PFSK-1 (cell line): ENCODE measurements around the gene PGGHG.

Source experiments
- FOXP2 ChIP-seq: optimal IDR thresholded peaks from 2 replicates; pipeline ENCODE3; 2011; ENCODE audit warnings: borderline replicate concordance, control low read depth, inconsistent platforms; ENCODE audit not compliant: insufficient read depth; ENCODE audit errors: extremely low read length, extremely low read depth
- POLR2AphosphoS5 ChIP-seq: IDR thresholded peaks from 2 replicates; pipeline ENCODE4 v1.6.1; 2012; ENCODE audit warnings: low read depth, mild to moderate bottlenecking, control low read depth, low read length, moderate library complexity
- REST ChIP-seq, 2 experiments: IDR thresholded peaks; 2 replicates each; pipeline versions ENCODE4 v1.6.1 to v1.8.0; 2011 to 2012; ENCODE audit warnings: low read depth in 2 of 2, low read length in 2 of 2, control low read depth in 1 of 2, inconsistent platforms in 1 of 2, mild to moderate bottlenecking in 1 of 2, moderate library complexity in 1 of 2; ENCODE audit not compliant: insufficient read depth in 1 of 2
- SIN3A ChIP-seq: IDR thresholded peaks from 2 replicates; pipeline ENCODE4 v1.6.1; 2012; ENCODE audit warnings: mild to moderate bottlenecking, low read length, moderate library complexity, borderline replicate concordance; ENCODE audit not compliant: insufficient read depth
- TAF1 ChIP-seq: IDR thresholded peaks from 2 replicates; pipeline ENCODE4 v1.6.1; 2012; ENCODE audit warnings: low read length, control low read depth, borderline replicate concordance; ENCODE audit not compliant: insufficient read depth

The PGGHG gene

DNA sequence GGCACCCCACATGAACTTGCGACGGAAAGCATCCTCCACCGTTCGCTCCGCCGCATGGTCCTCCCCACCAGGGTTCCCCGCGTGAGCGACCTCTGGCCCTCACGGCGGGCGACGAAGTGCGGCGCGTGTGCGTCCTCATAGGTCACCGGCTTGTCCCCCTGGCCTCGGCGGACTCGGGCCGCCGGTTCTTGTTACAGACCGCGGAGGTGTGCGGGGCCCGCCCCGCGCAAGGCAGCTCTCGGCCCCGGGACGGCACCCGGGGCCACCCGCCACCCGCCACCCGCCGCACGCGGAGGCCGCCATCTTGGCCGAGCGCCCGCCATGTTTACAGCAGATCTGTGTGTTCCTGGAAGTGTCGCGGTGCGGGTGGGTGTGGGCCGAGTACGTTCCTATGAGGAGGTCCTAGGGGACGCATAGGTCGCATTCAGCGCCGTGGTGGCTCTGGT is 15.2 kb downstream of the PGGHG start:
- TF ChIP-seq FOXP2 (no peak), REST (IDR thresholded peaks at IDR 0.05; ENCODE audit: insufficient read depth in 1 of 2, low read depth in 2 of 2, low read length in 2 of 2) (no peak), SIN3A (no peak), POLR2AphosphoS5 (no peak), TAF1 (no peak)

DNA sequence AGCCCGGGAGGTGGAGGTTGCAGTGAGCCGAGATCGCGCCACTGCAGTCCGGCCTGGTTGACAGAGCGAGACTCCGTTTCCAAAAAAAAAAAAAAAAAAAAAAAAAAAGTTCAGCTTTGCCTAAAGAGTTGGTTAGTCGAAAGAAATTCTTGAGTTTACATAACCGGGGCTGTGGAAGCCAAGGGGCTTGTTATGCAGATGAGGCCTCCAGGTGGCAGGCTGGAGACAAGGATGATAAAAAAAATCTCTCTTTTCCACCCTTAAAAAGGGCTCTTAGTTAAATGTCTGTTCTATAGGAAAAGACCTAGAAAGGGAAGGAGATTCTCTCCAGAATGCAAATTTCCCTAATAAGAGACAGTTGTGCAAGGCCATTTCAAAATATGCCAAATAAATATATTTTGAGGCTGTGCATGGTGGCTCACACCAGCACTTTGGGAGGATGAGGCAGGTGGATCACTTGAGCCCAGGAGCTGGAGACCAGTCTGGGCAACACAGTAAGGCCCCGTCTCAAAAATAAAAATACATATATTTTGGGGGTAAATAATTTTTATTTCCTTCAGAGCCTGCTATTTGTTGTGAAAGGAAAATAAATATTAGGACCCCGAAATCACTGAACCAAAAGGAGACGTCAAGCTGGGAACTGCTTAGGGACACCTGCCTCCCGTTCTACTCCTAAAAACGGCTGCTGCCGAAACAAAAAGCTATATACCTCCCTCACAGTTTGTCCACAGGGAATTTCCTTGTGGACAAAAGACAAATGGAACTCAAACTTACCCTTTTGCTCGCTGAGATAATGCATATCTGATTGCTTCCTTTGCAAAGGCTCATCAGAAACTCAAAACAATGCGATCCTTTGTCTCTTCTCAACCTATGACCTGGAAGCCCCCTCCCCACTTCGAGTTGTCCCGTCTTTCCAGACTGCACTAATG is 16.3 kb downstream of the PGGHG start:
- no peak for TF ChIP-seq SIN3A
- TF ChIP-seq TAF1 = no peak
- no peak for TF ChIP-seq REST (IDR thresholded peaks at IDR 0.05; ENCODE audit: insufficient read depth in 1 of 2, low read depth in 2 of 2, low read length in 2 of 2)
- no peak for TF ChIP-seq FOXP2
- no peak for TF ChIP-seq POLR2AphosphoS5

DNA sequence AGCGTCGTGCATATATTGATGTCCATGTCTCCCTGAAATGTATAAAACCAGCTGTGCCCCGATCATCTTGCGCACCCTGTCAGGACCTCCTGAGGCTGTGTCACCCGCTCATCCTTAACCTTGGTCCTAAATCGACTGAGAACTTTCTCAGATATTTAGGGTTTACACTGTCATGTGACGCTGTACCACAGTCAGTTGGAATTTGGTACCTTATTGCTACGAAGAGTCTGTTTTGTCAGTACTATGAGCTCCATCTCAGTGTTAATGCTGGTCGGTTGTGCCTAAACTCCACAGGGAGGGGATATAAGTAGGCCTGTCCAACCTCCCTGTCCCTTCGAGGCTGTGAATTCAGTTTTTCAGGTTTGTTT is 16.9 kb downstream of the PGGHG start:
- TF ChIP-seq REST (IDR thresholded peaks at IDR 0.05; ENCODE audit: insufficient read depth in 1 of 2, low read depth in 2 of 2, low read length in 2 of 2) (no peak), FOXP2 (no peak), SIN3A (no peak), POLR2AphosphoS5 (no peak), TAF1 (no peak)

DNA sequence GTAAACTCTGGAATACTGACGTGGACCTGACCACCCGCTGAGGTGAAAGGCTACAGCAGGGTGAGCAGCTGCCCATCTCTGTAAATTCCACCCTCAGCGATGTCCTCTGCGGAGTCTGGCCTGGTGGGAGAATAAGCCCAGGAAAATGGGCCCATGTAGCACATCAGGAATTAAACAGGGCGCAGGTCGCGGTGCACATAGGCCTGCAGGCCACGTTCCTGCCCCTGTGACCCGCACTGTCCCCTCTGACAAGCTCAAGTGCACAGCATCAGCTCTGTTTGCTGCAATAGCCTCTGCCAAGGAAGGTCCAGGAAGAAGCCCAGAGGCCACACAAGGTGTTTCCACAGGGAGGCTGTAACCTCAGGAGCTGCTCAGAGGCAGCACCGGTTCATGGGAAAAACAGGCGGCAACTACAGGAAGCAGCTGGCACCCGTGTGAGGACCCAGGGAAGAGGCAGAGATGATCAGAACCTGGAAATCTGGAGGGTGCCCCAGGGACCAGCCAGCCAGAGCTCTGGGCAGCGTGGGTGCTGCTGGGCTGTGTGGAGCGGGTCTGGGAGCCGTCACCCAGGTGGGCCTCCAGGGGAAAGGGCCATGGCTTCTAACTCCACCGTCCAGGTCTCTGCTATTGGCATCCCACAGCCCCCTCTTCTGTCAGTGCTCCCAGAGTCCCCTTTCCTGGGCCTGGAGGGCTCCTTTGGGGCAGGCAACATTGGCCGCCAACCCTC is 17.9 kb downstream of the PGGHG start:
- TF ChIP-seq REST (IDR thresholded peaks at IDR 0.05; ENCODE audit: insufficient read depth in 1 of 2, low read depth in 2 of 2, low read length in 2 of 2) = no peak
- no peak for TF ChIP-seq POLR2AphosphoS5
- no peak for TF ChIP-seq TAF1
- no peak for TF ChIP-seq FOXP2
- no peak for TF ChIP-seq SIN3A
